HEK293 (cell line): ENCODE measurements around the gene NOVA2.

ENCODE experiments used
- KLF8 ChIP-seq: fragments of 450-650 bp; formaldehyde crosslinking; IDR thresholded peaks from 2 replicates; pipeline ENCODE4 v1.5.1; 2016; ENCODE audit warnings: missing biosample characterization, missing genetic modification characterization
- MZF1 ChIP-seq: fragments of 450-650 bp; formaldehyde crosslinking; IDR thresholded peaks from 2 replicates; pipeline ENCODE4 v1.5.1; 2017; ENCODE audit warnings: missing biosample characterization, missing genetic modification characterization, borderline replicate concordance
- SP2 ChIP-seq: fragments of 450-650 bp; formaldehyde crosslinking; IDR thresholded peaks from 2 replicates; pipeline ENCODE4 v1.5.1; 2016; ENCODE audit warnings: missing biosample characterization, missing genetic modification characterization
- ZBTB21 ChIP-seq: fragments of 450-650 bp; formaldehyde crosslinking; IDR thresholded peaks from 2 replicates; pipeline ENCODE4 v1.5.1; 2017; ENCODE audit warnings: missing biosample characterization, missing genetic modification characterization
- ZNF133 ChIP-seq: fragments of 450-650 bp; formaldehyde crosslinking; IDR thresholded peaks from 2 replicates; pipeline ENCODE4 v1.5.1; 2016; ENCODE audit warnings: missing biosample characterization, missing genetic modification characterization
- ZNF175 ChIP-seq: fragments of 450-650 bp; formaldehyde crosslinking; IDR thresholded peaks from 2 replicates; pipeline ENCODE4 v1.5.1; 2016; ENCODE audit warnings: missing biosample characterization, missing genetic modification characterization
- ZNF274 ChIP-seq, 2 experiments: fragments of 200-500 bp in 1 of 2; fragments of 450-650 bp in 1 of 2; sonication (Bioruptor generic) in 1 of 2; formaldehyde crosslinking in 1 of 2; IDR thresholded peaks; 2 replicates each; pipeline versions ENCODE4 v1.5.1 to v1.6.1; 2014 to 2016; ENCODE audit warnings: borderline replicate concordance in 1 of 2, inconsistent platforms in 1 of 2, low read length in 1 of 2, missing biosample characterization in 1 of 2, missing genetic modification characterization in 1 of 2
- ZNF302 ChIP-seq: fragments of 450-650 bp; formaldehyde crosslinking; IDR thresholded peaks from 2 replicates; pipeline ENCODE4 v1.5.1; 2016; ENCODE audit warnings: missing biosample characterization, missing genetic modification characterization, low read depth
- ZNF426 ChIP-seq: fragments of 450-650 bp; formaldehyde crosslinking; IDR thresholded peaks from 2 replicates; pipeline ENCODE4 v1.5.1; 2017; ENCODE audit warnings: missing biosample characterization, missing genetic modification characterization, mild to moderate bottlenecking, inconsistent platforms, moderate library complexity
- ZNF501 ChIP-seq: fragments of 450-650 bp; formaldehyde crosslinking; IDR thresholded peaks from 2 replicates; pipeline ENCODE4 v1.5.1; 2016; ENCODE audit warnings: missing biosample characterization, missing genetic modification characterization
- ZNF571 ChIP-seq: fragments of 450-650 bp; formaldehyde crosslinking; IDR thresholded peaks from 2 replicates; pipeline ENCODE4 v1.5.0; 2017; ENCODE audit warnings: missing biosample characterization, missing genetic modification characterization
- ZNF777 ChIP-seq: fragments of 450-650 bp; formaldehyde crosslinking; IDR thresholded peaks from 2 replicates; pipeline ENCODE4 v1.5.1; 2017; ENCODE audit warnings: missing biosample characterization, missing genetic modification characterization, borderline replicate concordance
- TF ChIP-seq, protein P1 (sequence below): fragments of 450-650 bp; formaldehyde crosslinking; IDR thresholded peaks from 2 replicates; pipeline ENCODE4 v1.5.1; 2016; ENCODE audit warnings: missing biosample characterization, missing genetic modification characterization
- TF ChIP-seq, protein P2 (sequence below): fragments of 450-650 bp; formaldehyde crosslinking; IDR thresholded peaks from 2 replicates; pipeline ENCODE4 v1.5.1; 2016; ENCODE audit warnings: missing biosample characterization, missing genetic modification characterization

DNA sequence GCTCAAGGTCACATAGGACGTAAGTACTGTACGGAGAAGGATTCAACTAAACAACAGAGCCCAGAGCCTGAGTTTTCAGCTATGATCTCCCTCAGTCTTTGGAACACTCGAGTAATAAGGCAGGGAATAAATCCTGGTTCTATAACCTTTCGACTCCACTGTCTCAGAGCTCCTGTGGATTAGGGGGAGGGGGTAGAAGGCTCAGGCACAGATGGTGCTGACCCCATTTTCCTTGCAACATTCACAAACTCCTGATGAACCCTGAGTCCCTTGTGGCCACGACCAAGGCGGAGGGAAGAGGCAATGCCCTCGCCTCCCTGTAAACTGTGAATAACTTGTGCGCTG, 21.4 kb downstream of the NOVA2 start:
- TF ChIP-seq, protein P1, sequence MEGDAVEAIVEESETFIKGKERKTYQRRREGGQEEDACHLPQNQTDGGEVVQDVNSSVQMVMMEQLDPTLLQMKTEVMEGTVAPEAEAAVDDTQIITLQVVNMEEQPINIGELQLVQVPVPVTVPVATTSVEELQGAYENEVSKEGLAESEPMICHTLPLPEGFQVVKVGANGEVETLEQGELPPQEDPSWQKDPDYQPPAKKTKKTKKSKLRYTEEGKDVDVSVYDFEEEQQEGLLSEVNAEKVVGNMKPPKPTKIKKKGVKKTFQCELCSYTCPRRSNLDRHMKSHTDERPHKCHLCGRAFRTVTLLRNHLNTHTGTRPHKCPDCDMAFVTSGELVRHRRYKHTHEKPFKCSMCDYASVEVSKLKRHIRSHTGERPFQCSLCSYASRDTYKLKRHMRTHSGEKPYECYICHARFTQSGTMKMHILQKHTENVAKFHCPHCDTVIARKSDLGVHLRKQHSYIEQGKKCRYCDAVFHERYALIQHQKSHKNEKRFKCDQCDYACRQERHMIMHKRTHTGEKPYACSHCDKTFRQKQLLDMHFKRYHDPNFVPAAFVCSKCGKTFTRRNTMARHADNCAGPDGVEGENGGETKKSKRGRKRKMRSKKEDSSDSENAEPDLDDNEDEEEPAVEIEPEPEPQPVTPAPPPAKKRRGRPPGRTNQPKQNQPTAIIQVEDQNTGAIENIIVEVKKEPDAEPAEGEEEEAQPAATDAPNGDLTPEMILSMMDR (tag by site-specific recombination): no peak
- TF ChIP-seq ZNF274 (IDR thresholded peaks at IDR 0.05; ENCODE audit: low read length): no peak
- no peak for TF ChIP-seq ZNF274 (tag by site-specific recombination; IDR thresholded peaks at IDR 0.05; ENCODE audit: borderline replicate concordance)
- TF ChIP-seq ZNF426 (tag by site-specific recombination): no peak
- no peak for TF ChIP-seq ZNF133 (tag by site-specific recombination)
- TF ChIP-seq MZF1 (tag by site-specific recombination): no peak
- no peak for TF ChIP-seq ZNF777 (tag by site-specific recombination)
- no peak for TF ChIP-seq ZNF571 (tag by site-specific recombination)
- no peak for TF ChIP-seq ZNF302
- TF ChIP-seq, protein P2, sequence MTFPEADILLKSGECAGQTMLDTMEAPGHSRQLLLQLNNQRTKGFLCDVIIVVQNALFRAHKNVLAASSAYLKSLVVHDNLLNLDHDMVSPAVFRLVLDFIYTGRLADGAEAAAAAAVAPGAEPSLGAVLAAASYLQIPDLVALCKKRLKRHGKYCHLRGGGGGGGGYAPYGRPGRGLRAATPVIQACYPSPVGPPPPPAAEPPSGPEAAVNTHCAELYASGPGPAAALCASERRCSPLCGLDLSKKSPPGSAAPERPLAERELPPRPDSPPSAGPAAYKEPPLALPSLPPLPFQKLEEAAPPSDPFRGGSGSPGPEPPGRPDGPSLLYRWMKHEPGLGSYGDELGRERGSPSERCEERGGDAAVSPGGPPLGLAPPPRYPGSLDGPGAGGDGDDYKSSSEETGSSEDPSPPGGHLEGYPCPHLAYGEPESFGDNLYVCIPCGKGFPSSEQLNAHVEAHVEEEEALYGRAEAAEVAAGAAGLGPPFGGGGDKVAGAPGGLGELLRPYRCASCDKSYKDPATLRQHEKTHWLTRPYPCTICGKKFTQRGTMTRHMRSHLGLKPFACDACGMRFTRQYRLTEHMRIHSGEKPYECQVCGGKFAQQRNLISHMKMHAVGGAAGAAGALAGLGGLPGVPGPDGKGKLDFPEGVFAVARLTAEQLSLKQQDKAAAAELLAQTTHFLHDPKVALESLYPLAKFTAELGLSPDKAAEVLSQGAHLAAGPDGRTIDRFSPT: no peak
- TF ChIP-seq SP2 (tag by site-specific recombination): no peak
- no peak for TF ChIP-seq ZNF175
- TF ChIP-seq ZNF501 (tag by site-specific recombination): no peak
- no peak for TF ChIP-seq KLF8 (tag by site-specific recombination)
- TF ChIP-seq ZBTB21 (tag by site-specific recombination): no peak
